Activated CD4-positive, alpha-beta T cell treated with anti-CD3 and anti-CD28 coated beads, Interleukin-2, amount 10 ng/mL, durations not matched to agents 7 days and 5 days (primary cell): ENCODE measurements around the gene HEBP1. TPM values are rescaled to one million over a fixed set of nuclear protein-coding genes. Genes with fewer than 3 reads are reported as not detected.

Source experiments
- CTCF ChIA-PET: fragments of 350-600 bp; sonication (Branson Sonifier 250); formaldehyde crosslinking; loops from one replicate; lab custom pipeline; 2021; ENCODE audit warnings: antibody characterized with exemption; lab: Charles Lee
- POLR2A ChIA-PET: fragments of 350-600 bp; sonication (Branson Sonifier 250); formaldehyde crosslinking; loops from one replicate; lab custom pipeline; 2021; ENCODE audit warnings: antibody characterized with exemption; lab: Charles Lee
- DNase-seq: peaks from one replicate; pipeline ENCODE4 v3.0.0-alpha.2; 2020
- H3K27ac Mint-ChIP-seq: one replicate; pipeline ENCODE4 v1.8.0; 2021; ENCODE audit warnings: mild to moderate bottlenecking, moderate library complexity, mixed read lengths
- H3K27me3 Mint-ChIP-seq: one replicate; pipeline ENCODE4 v1.8.0; 2021; ENCODE audit warnings: mixed read lengths
- H3K36me3 Mint-ChIP-seq: one replicate; pipeline ENCODE4 v1.8.0; 2021; ENCODE audit warnings: low read depth, mixed read lengths
- H3K4me1 Mint-ChIP-seq: one replicate; pipeline ENCODE4 v1.8.0; 2021; ENCODE audit warnings: mixed read lengths
- H3K4me3 Mint-ChIP-seq: one replicate; pipeline ENCODE4 v1.8.0; 2021; ENCODE audit warnings: mild to moderate bottlenecking, moderate library complexity, mixed read lengths
- H3K9me3 Mint-ChIP-seq: one replicate; pipeline ENCODE4 v1.8.0; 2021; ENCODE audit warnings: mixed read lengths
- total RNA-seq, 2 experiments: library from RNA; stranded (reverse); gene quantifications; one replicate each; pipeline ENCODE4 v1.2.3, GENCODE V29; 2021

Gene HEBP1
- total RNA-seq, 2 experiments from 2014 or later, result 19.6 to 21.2 TPM

- Mint-ChIP-seq H3K27ac (no peak overlapping the region), H3K36me3 (no peaks in the 10 kb centered on the region), H3K4me1 (no peaks in the 10 kb centered on the region), H3K4me3 (no peak overlapping the region), H3K27me3 (no peaks in the 10 kb centered on the region), H3K9me3 (no peaks in the 10 kb centered on the region)
- ChIA-PET CTCF (interaction anchor here (1.1 to 1.3 kb wide), 2 partner anchors 21 to 218 kb away, joined by 3 read pairs; no protein-coding TSS in a partner anchor), POLR2A (no interaction called here)
- DNase-seq, result no peak
These were observed 45.0 kb downstream of the HEBP1 start for GRCh38 chr12:12954878-12955625.

GRCh38 chr12:12954356-12954755 is 45.7 kb downstream of the HEBP1 start:
- DNase-seq, result no peak
- Mint-ChIP-seq H3K9me3 (no peaks in the 10 kb centered on the region), H3K27ac (no peak overlapping the region), H3K4me1 (no peaks in the 10 kb centered on the region), H3K27me3 (no peaks in the 10 kb centered on the region), H3K4me3 (no peak overlapping the region), H3K36me3 (no peaks in the 10 kb centered on the region)
- ChIA-PET POLR2A (no interaction called here), CTCF (interaction anchor here (1.1 to 1.3 kb wide), 2 partner anchors 22 to 218 kb away, joined by 3 read pairs; no protein-coding TSS in a partner anchor)

DNA sequence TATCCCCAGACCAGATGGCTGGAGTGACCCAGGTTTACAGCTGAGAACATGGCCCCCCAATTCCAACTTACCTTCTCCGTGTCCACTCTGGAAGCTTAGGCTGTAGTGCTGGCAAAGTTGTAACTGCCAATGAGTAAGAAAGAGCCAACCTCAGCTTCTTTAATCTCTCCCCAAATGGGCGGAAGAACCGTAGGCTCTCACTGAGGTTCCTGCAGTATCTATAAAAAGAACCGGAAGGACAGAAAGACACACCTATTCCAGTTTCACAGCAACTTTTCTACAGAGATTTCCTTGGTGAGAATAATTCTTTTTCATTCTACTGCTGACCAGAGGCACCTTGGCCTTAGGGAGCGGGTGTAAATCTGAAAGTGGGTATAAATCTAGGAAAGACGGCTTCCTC is 48.0 kb downstream of the HEBP1 start, which contains the start of gene GPRC5D:
GPRC5D (minus strand) TSS at position 135 of the 400 bp plus-strand sequence. CDS start 1,786 bp downstream, outside the sequence.
- POLR2A ChIA-PET, result no interaction called here
- CTCF ChIA-PET, result interaction anchor here (0.7 to 1.2 kb wide), 3 partner anchors 12 to 133 kb away, joined by 3 read pairs; no protein-coding TSS in a partner anchor
- DNase-seq, result no peak
- H3K4me1 Mint-ChIP-seq, result no peaks in the 10 kb centered on the region
- no peaks in the 10 kb centered on the region for H3K36me3 Mint-ChIP-seq
- no peaks in the 10 kb centered on the region for H3K9me3 Mint-ChIP-seq
- H3K27ac Mint-ChIP-seq, result no peak within 1 kb of the TSS
- no peak within 1 kb of the TSS for H3K4me3 Mint-ChIP-seq
- no peaks in the 10 kb centered on the region for H3K27me3 Mint-ChIP-seq

DNA sequence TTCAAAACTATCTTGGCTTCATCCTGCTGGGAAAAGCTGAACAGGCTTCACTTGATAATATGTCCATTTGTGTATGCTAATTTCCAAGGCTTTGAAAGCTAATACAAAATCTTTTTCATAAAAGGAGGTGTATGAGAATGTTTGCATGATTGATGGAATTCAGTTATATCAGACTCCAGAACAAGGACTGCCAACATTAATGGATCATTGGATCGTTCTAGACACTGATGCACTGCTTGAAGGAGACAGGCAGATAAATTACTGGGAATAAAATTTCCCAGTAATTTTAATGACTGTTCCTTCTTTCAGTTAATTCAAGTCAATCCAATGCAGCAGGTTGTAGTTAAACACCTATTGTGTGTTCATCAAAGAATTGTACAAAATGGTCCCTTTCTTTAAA is 48.6 kb downstream of the HEBP1 start:
- H3K9me3 Mint-ChIP-seq, result no peaks in the 10 kb centered on the region
- no peaks in the 10 kb centered on the region for H3K36me3 Mint-ChIP-seq
- ChIA-PET CTCF (interaction anchor here (1.0 to 1.2 kb wide), 2 partner anchors 13 to 29 kb away, joined by 3 read pairs; no protein-coding TSS in a partner anchor), POLR2A (no interaction called here)
- H3K27me3 Mint-ChIP-seq, result no peaks in the 10 kb centered on the region
- DNase-seq, result no peak
- H3K4me3 Mint-ChIP-seq, result no peak overlapping the region
- H3K4me1 Mint-ChIP-seq, result no peaks in the 10 kb centered on the region
- H3K27ac Mint-ChIP-seq, result no peak overlapping the region

DNA sequence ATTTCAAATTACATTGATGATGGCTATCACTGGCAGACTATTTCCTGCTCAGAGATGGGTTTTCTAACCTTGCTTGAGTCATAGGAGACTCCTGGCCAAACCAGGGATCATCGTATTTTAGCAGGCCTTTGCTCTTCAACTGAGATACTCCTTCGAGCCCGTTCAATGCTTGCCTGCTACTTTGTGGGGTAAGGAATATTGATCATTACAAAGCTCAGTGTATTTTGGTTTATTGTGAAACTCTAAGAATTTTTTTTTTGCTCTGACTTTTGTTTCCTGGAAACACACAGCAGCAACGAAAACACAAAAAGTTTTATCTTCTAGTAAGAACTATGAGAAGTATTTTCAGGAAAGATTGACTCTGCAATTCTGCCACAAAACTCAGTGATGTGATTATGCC is 52.2 kb downstream of the HEBP1 start:
- ChIA-PET POLR2A (interaction anchor here (0.7 kb wide), 1 partner anchor 56 kb away, joined by 4 read pairs; no protein-coding TSS in a partner anchor), CTCF (interaction anchor here (1.0 to 1.7 kb wide), 2 partner anchors 21 to 26 kb away, joined by 3 read pairs; no protein-coding TSS in a partner anchor)
- no peaks in the 10 kb centered on the region for H3K27me3 Mint-ChIP-seq
- H3K36me3 Mint-ChIP-seq, result no peaks in the 10 kb centered on the region
- no peak overlapping the region for H3K4me3 Mint-ChIP-seq
- no peak overlapping the region for H3K27ac Mint-ChIP-seq
- H3K4me1 Mint-ChIP-seq, result no peaks in the 10 kb centered on the region
- no peaks in the 10 kb centered on the region for H3K9me3 Mint-ChIP-seq
- DNase-seq, result no peak

- ChIA-PET CTCF (interaction anchor here (1.0 to 1.7 kb wide), 2 partner anchors 20 to 27 kb away, joined by 3 read pairs; no protein-coding TSS in a partner anchor), POLR2A (interaction anchor here (0.7 kb wide), 1 partner anchor 289 kb away, joined by 7 read pairs; no protein-coding TSS in a partner anchor)
- H3K4me3 Mint-ChIP-seq, result no peak overlapping the region
- H3K9me3 Mint-ChIP-seq, result no peaks in the 10 kb centered on the region
- no peaks in the 10 kb centered on the region for H3K36me3 Mint-ChIP-seq
- H3K27ac Mint-ChIP-seq, result no peak overlapping the region
- H3K27me3 Mint-ChIP-seq, result no peaks in the 10 kb centered on the region
- no peak for DNase-seq
- no peaks in the 10 kb centered on the region for H3K4me1 Mint-ChIP-seq
These were observed 53.2 kb downstream of the HEBP1 start for GRCh38 chr12:12946686-12947355.

DNA sequence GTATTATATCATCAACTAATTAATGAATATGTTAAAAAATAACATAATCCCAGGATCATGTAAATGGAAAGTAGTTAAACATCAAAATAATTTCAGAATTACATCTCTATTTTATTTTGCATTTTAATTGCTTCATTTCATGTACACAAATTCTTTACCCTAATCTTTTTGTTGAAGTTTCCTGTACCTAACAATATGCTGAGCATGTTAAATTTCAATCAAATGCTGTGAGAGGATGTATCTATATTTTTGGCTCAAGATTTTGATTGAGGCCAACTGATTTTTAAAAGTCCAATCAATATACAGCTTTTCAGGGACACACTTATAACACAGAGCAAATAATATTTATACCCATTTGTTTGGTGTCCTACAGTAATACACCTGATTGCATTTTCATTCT is 54.5 kb downstream of the HEBP1 start:
- no peaks in the 10 kb centered on the region for H3K27me3 Mint-ChIP-seq

DNA sequence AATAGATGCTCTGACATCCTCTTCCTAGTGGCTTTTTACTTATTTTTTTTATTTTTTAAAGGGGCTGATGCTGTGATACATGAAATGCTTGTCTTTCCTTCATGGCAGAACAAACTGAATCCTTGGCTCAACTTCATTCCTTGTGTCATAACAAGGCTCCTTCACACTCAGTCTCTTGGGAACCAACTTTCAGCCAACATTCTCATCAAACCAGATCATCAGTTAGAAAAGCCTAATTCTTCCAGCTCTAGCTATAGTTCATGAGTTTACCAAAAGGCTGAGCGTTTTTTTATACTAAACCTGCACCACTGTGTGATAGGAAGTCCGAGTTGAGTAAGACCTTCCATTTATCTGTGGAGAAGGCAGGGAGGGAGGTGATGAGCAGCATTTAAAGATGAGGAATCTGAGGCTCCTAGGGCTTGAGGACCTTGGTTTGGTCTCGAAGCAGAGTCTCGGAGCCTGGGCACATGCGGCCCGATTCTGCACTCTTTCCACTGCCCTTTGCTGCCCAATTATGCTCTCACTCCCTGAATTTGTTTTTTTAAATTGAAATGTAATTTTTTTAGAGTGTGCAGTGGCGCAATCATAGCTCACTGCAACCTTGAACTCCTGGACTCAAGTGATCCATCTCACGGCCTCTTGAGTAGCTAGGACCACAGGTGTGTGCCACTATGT is 56.3 kb downstream of the HEBP1 start:
- POLR2A ChIA-PET, result no interaction called here
- DNase-seq, result no peak
- Mint-ChIP-seq H3K4me3 (no peak overlapping the region), H3K27me3 (no peaks in the 10 kb centered on the region), H3K9me3 (no peaks in the 10 kb centered on the region), H3K27ac (no peak overlapping the region), H3K4me1 (no peaks in the 10 kb centered on the region), H3K36me3 (no peaks in the 10 kb centered on the region)
- CTCF ChIA-PET, result no interaction called here

More for the DNA sequence above, 54.5 kb downstream of the HEBP1 start:
- Mint-ChIP-seq H3K4me3 (no peak overlapping the region), H3K4me1 (no peaks in the 10 kb centered on the region), H3K9me3 (no peaks in the 10 kb centered on the region), H3K27ac (no peak overlapping the region), H3K36me3 (no peaks in the 10 kb centered on the region)
- ChIA-PET CTCF (no interaction called here), POLR2A (no interaction called here)
- no peak for DNase-seq

- no peaks in the 10 kb centered on the region for H3K4me1 Mint-ChIP-seq
- CTCF ChIA-PET, result interaction anchor here (0.8 kb wide), 1 partner anchor 25 kb away, joined by 3 read pairs; no protein-coding TSS in a partner anchor
- no peak overlapping the region for H3K4me3 Mint-ChIP-seq
- no peak overlapping the region for H3K27ac Mint-ChIP-seq
- no peaks in the 10 kb centered on the region for H3K36me3 Mint-ChIP-seq
- POLR2A ChIA-PET, result no interaction called here
- no peak for DNase-seq
- no peaks in the 10 kb centered on the region for H3K9me3 Mint-ChIP-seq
- no peaks in the 10 kb centered on the region for H3K27me3 Mint-ChIP-seq
These were observed 58.4 kb downstream of the HEBP1 start for GRCh38 chr12:12941450-12942350.

- Mint-ChIP-seq H3K36me3 (no peaks in the 10 kb centered on the region), H3K4me1 (no peaks in the 10 kb centered on the region), H3K27me3 (no peaks in the 10 kb centered on the region), H3K9me3 (no peaks in the 10 kb centered on the region), H3K27ac (no peak overlapping the region), H3K4me3 (no peak overlapping the region)
- ChIA-PET CTCF (interaction anchor here (0.6 kb wide), 1 partner anchor 13 kb away, joined by 3 read pairs; no protein-coding TSS in a partner anchor), POLR2A (no interaction called here)
- no peak for DNase-seq
These were observed 60.2 kb downstream of the HEBP1 start for GRCh38 chr12:12939888-12940287.

GRCh38 chr12:12938541-12938940 is 61.5 kb downstream of the HEBP1 start:
- no peaks in the 10 kb centered on the region for H3K4me1 Mint-ChIP-seq
- ChIA-PET POLR2A (no interaction called here), CTCF (interaction anchor here (1.3 kb wide), 1 partner anchor 11 kb away, joined by 6 read pairs; no protein-coding TSS in a partner anchor)
- DNase-seq, result no peak
- H3K27ac Mint-ChIP-seq, result no peak overlapping the region
- no peak overlapping the region for H3K4me3 Mint-ChIP-seq
- peaks cover 2% of the 10 kb centered on the region for H3K27me3 Mint-ChIP-seq
- H3K36me3 Mint-ChIP-seq, result no peaks in the 10 kb centered on the region
- no peaks in the 10 kb centered on the region for H3K9me3 Mint-ChIP-seq
